ENCODE measurements around the gene CHAD. TPM values are rescaled to one million over a fixed set of nuclear protein-coding genes. Genes with fewer than 3 reads are reported as not detected.

Gene CHAD
- total RNA-seq, 4 donors from 2014 or later: not detected

DNA sequence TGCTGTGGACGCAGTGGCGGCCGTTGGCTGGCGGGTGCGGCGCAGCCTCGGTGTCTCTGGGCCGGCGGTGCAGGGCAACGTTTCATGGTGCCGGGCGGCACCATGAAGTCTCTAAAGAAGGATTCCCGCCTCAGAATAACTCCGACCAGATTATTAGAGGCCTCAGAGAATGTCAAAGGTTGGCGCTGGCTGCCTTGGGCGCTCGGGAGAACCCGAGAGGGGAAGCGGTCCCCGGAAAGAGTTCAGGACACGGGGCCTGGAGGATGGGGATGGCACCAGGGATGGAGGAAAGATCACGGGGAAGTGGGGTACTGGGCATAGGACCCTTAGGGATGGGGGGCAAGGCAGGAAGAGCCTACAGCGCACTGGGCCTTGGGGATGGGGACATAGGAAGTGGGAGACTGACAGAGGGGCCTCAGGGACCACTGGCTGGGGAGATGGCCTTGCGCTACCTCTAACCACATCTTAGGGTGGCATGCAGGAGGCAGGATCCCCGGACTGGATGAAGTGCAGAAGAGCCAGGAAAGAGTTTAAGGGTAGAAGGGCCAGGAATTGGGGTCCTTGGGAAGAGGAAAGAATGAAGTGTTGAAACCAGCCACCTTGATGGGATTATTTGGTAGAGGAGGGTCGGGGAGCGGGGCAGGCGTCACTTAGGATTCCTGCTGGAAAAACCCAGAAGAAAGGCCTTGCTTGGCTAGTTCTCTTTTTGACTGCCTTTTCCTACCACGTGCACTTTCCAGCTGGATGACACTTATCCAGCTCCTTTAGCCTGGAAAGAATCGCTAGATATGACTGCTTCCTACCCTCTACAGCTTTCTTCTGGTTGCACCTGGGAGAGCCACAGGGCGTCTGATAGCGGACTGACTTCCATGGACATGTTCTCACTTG lies 40.1 kb upstream of the CHAD start:
- 43 to 72% methylated on average over 9 to 15 of the region's 32 CpGs for WGBS, 2 donors (ENCODE audit: low coverage in 1 of 2)
- Histone ChIP-seq H3K4me1 (peaks cover 0 to 18% (median 3%) of the 10 kb centered on the region in 3 donors), H3K27me3 (no peaks in the 10 kb centered on the region), H3K9me3 (no peaks in the 10 kb centered on the region), H3K4me3 (peak overlapping the region; percentile 55 to 75), H3K36me3 (no peaks in the 10 kb centered on the region), H3K27ac (peak overlapping the region in 3 of 4 donors; percentile 79 to 92 (median 81))
- peak; percentile 8 for ATAC-seq
- TF ChIP-seq, protein P1, sequence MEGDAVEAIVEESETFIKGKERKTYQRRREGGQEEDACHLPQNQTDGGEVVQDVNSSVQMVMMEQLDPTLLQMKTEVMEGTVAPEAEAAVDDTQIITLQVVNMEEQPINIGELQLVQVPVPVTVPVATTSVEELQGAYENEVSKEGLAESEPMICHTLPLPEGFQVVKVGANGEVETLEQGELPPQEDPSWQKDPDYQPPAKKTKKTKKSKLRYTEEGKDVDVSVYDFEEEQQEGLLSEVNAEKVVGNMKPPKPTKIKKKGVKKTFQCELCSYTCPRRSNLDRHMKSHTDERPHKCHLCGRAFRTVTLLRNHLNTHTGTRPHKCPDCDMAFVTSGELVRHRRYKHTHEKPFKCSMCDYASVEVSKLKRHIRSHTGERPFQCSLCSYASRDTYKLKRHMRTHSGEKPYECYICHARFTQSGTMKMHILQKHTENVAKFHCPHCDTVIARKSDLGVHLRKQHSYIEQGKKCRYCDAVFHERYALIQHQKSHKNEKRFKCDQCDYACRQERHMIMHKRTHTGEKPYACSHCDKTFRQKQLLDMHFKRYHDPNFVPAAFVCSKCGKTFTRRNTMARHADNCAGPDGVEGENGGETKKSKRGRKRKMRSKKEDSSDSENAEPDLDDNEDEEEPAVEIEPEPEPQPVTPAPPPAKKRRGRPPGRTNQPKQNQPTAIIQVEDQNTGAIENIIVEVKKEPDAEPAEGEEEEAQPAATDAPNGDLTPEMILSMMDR (IDR thresholded peaks at IDR 0.05): no peak
- no peak for TF ChIP-seq EP300 (IDR thresholded peaks at IDR 0.05)
- no peak for TF ChIP-seq POLR2AphosphoS5 (IDR thresholded peaks at IDR 0.05)
- TF ChIP-seq POLR2A (IDR thresholded peaks at IDR 0.05): no peak

DNA sequence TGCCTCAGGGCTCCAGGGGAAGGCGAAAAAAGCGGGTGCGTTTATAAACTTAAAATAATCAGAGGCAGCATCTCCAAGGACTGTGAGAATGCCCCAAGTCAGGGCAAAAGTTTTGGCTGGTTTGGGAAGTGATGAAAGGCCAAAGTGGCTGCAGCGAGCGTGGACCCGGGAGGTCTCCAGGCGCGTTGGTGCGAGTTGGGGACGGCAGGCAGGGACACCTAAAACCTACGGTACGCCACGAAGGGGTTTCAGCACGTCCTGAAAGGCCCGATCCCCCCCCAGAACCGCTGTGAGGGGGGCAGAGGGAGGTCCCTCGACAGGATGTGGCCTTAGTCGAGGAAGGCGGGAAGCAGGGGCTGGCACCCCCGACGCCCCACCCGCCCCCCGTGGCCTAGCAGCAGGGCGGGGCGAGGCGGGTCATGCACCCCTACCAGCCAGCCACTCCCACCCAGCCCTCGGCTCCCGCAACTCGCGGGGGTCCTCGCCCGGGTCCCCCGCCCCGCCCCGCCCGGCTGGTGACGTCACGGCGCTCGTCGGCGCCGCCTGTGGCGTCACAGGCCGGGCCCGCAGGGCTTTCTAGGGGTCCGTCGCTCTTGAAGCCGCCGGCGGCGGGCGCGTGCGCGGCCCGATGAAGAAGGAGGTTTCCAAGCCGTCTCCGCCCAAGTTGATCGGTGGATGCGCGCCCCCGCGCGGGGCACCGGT lies 39.3 kb upstream of the CHAD start, which contains the start of gene MYCBPAP:
Gene MYCBPAP (plus strand): TSS at position 569 of the 702 bp plus-strand sequence. CDS start 236 bp downstream, outside the sequence.
- no peaks in the 10 kb centered on the region for H3K9me3 ChIP-seq
- H3K36me3 ChIP-seq: no peaks in the 10 kb centered on the region
- peak within 1 kb of the TSS; percentile 55 to 75 for H3K4me3 ChIP-seq
- TF ChIP-seq POLR2A (IDR thresholded peaks at IDR 0.05): peak in 1 of 2 donors; percentile 25
- TF ChIP-seq POLR2AphosphoS5 (IDR thresholded peaks at IDR 0.05): peak; percentile 20
- TF ChIP-seq, protein P1 (IDR thresholded peaks at IDR 0.05): peak in 2 of 4 experiments; percentile 21 to 49
- TF ChIP-seq EP300 (IDR thresholded peaks at IDR 0.05): no peak
- no peaks in the 10 kb centered on the region for H3K27me3 ChIP-seq
- peak; percentile 85 for ATAC-seq
- peaks cover 0 to 18% (median 3%) of the 10 kb centered on the region in 3 donors for H3K4me1 ChIP-seq
- WGBS, 2 donors (ENCODE audit: low coverage in 1 of 2): 24 to 42% methylated on average over 9 to 11 of the region's 66 CpGs
- peak within 1 kb of the TSS; percentile 9 to 92 (median 80) for H3K27ac ChIP-seq

DNA sequence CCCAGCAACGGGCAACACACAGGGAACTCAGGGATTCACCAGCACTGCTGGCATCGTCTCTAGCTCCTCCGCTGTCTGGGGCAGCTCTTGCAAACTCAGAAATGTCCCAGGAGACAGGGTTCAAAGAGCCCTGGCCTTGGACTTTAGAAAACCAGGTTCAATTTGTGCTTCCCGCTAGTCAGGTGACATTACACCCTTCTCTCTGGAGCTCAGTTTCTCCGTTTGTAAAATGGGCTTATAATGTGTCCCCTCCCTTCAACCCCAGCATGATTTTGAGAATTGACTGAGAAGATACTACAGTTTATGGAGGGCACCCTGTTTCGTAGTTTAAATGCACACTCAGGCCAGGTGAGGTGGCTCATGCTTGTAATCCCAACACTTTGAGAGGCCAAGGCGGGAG lies 37.6 kb upstream of the CHAD start:
- Histone ChIP-seq H3K9me3 (no peaks in the 10 kb centered on the region), H3K27me3 (no peaks in the 10 kb centered on the region), H3K36me3 (no peaks in the 10 kb centered on the region), H3K4me1 (peaks cover 0 to 18% (median 3%) of the 10 kb centered on the region in 3 donors), H3K4me3 (no peak overlapping the region), H3K27ac (no peak overlapping the region)
- WGBS, 2 donors (ENCODE audit: low coverage in 1 of 2): 89 to 100% methylated on average over 1 to 3 of the region's 7 CpGs
- no peak for ATAC-seq
- TF ChIP-seq POLR2AphosphoS5 (IDR thresholded peaks at IDR 0.05): no peak

DNA sequence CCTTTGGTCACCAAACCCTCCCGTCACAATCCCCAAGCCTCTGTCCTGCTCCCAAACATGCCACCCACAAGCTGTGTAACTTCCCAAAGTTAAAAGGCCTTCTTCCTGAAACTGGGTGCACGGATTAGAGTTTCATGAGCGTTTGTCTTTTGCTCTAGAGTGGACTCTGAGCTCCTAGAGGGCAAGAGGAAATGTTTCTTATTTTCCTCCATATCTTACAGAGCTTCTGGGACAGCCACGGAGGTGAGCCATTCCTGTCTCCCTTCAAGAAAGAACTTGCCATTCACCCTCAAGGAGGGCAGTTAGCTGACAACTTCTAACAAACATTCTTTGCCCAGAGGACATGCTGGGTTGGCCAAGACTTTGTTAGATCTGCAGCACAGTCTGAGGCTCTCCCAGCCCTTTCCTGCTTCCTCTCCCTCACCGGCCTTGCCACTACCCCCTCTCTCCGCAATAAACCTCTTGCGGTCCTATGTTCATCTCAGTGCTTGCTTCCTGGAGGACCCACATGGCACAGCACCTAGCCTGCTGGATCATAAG lies 37.0 kb upstream of the CHAD start:
- 62 to 68% methylated on average over 4 to 5 of the region's 7 CpGs for WGBS, 2 donors (ENCODE audit: low coverage in 1 of 2)
- H3K36me3 ChIP-seq: no peaks in the 10 kb centered on the region
- peaks cover 0 to 18% (median 3%) of the 10 kb centered on the region in 3 donors for H3K4me1 ChIP-seq
- H3K4me3 ChIP-seq: no peak overlapping the region
- ATAC-seq: no peak
- H3K9me3 ChIP-seq: no peaks in the 10 kb centered on the region
- H3K27ac ChIP-seq: no peak overlapping the region
- TF ChIP-seq, protein P1 (IDR thresholded peaks at IDR 0.05): no peak
- TF ChIP-seq POLR2A (IDR thresholded peaks at IDR 0.05) (no peak), POLR2AphosphoS5 (IDR thresholded peaks at IDR 0.05) (no peak), EP300 (IDR thresholded peaks at IDR 0.05) (no peak)
- H3K27me3 ChIP-seq: no peaks in the 10 kb centered on the region

Measured in gastroesophageal sphincter (tissue), 4 donors.